Mucosa of descending colon (tissue), 3 donors: ENCODE data around the gene ANKK1. TPM values are rescaled to one million over a fixed set of nuclear protein-coding genes. Genes with fewer than 3 reads are reported as not detected.

Source experiments
- ATAC-seq: fragments of 200-7000 bp; cut with Tn5 transposase; one replicate; pipeline ENCODE4 v1.9.1; 2020; ENCODE audit warnings: mild to moderate bottlenecking, moderate library complexity
- DNase-seq, 3 donors: peaks; one replicate each; pipeline ENCODE4 v3.0.0-alpha.2; 2020
- H3K36me3 ChIP-seq: fragments of 200-600 bp; one replicate; pipeline ENCODE4 v1.8.0; 2021; ENCODE audit warnings: low read depth, mild to moderate bottlenecking
- H3K4me1 ChIP-seq: fragments of 200-600 bp; one replicate; pipeline ENCODE4 v1.8.0; 2021; ENCODE audit warnings: low read depth, mild to moderate bottlenecking
- H3K4me3 ChIP-seq: fragments of 200-600 bp; one replicate; pipeline ENCODE4 v1.8.0; 2021; ENCODE audit warnings: mild to moderate bottlenecking
- H3K9me3 ChIP-seq: fragments of 200-600 bp; one replicate; pipeline ENCODE4 v1.8.0; 2021; ENCODE audit warnings: mild to moderate bottlenecking
- intact Hi-C, 2 donors: fragments of 100-400 bp; cut with DNase I in 1 of 2; cut with micrococcal nuclease in 1 of 2; formaldehyde crosslinking; loops; one replicate each; pipeline versions ENCODE4 v1.11.0 to v1.11.1; 2022; cut with DNase I, micrococcal nuclease
- total RNA-seq, 3 donors: library from RNA; stranded (reverse); fragmentation: NEBNext Ultra II Directional in 2 of 3; extraction: Animal tissue kit (Norgen Biotek cat#: 25700) in 2 of 3; gene quantifications; one replicate each; pipeline versions ENCODE4 v1.2.1 to v1.2.4, GENCODE V29; 2021 to 2023
- TF ChIP-seq, protein P1 (sequence below): fragments of 200-600 bp; IDR thresholded peaks from one replicate; pipeline ENCODE4 v1.8.0; 2022; ENCODE audit warnings: antibody characterized with exemption, mild to moderate bottlenecking
- donor health status: DM: no; HTN: no; CAD: no; lungs with moderate emphysema.
- donor health status: DM: no; HTN: no; CAD: no.
- donor health status: DM: no; HTN: yes; CAD: no.

Gene ANKK1
- total RNA-seq, 3 donors from 2014 or later, result 0.19 to 0.28 (median 0.26) TPM

DNA sequence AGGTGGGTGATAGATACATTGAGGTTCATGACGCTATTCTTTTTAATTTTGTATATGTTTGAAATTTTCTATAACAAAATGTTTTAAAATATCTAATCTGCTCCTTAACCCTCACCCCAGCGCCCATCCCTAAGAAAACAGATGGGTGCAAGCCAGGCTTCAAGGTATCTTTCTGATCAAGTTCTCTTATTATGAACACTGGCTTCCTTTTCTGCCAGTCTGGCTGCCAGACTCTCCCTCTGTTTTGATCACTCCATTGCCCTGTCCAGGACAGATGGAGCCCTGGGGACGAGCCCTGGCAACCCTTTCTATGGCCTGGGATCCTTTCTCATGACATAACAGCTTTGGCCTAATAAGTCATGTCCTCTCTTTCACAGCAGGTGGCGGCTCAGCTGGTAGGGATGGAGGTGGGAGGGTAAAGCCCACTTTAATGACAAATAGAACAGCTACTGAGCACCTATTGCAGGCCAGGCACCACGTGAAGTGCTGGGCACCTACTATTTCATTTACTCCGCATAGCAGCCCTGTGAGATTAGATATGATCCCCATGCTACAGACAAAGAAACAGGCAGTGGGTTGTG lies 49.2 kb downstream of the ANKK1 start:
- intact Hi-C loops, result no loop called here
- H3K9me3 ChIP-seq, result no peaks in the 10 kb centered on the region
- H3K4me1 ChIP-seq, result no peaks in the 10 kb centered on the region
- ATAC-seq (no peak), DNase-seq (no peak)
- TF ChIP-seq, protein P1, sequence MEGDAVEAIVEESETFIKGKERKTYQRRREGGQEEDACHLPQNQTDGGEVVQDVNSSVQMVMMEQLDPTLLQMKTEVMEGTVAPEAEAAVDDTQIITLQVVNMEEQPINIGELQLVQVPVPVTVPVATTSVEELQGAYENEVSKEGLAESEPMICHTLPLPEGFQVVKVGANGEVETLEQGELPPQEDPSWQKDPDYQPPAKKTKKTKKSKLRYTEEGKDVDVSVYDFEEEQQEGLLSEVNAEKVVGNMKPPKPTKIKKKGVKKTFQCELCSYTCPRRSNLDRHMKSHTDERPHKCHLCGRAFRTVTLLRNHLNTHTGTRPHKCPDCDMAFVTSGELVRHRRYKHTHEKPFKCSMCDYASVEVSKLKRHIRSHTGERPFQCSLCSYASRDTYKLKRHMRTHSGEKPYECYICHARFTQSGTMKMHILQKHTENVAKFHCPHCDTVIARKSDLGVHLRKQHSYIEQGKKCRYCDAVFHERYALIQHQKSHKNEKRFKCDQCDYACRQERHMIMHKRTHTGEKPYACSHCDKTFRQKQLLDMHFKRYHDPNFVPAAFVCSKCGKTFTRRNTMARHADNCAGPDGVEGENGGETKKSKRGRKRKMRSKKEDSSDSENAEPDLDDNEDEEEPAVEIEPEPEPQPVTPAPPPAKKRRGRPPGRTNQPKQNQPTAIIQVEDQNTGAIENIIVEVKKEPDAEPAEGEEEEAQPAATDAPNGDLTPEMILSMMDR, result no peak
- no peaks in the 10 kb centered on the region for H3K36me3 ChIP-seq
- no peak overlapping the region for H3K4me3 ChIP-seq

DNA sequence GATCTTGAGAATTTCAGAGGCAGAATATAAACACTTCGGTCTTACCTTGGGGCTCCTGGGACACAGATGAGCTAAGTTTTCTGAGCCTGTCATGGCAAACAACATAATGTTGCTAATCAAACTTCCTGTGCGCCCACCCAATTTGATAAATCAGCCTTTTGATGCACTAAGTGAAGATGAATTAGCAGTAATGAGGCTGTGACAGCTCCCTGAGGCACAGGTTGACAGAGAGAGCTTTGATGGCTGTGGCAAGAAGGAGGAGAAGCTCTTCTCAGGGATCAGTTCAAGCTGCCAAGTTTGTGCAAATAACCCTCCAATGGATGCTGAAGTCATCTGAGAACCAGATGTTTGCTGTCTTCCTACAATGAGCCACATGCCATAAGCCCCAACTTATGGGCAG lies 53.2 kb downstream of the ANKK1 start:
- no peaks in the 10 kb centered on the region for H3K4me1 ChIP-seq
- no peak for ATAC-seq
- no peak for DNase-seq
- H3K36me3 ChIP-seq, result no peaks in the 10 kb centered on the region
- no peak overlapping the region for H3K4me3 ChIP-seq
- no peaks in the 10 kb centered on the region for H3K9me3 ChIP-seq
- intact Hi-C loops, result no loop called here
- TF ChIP-seq, protein P1, result no peak

DNA sequence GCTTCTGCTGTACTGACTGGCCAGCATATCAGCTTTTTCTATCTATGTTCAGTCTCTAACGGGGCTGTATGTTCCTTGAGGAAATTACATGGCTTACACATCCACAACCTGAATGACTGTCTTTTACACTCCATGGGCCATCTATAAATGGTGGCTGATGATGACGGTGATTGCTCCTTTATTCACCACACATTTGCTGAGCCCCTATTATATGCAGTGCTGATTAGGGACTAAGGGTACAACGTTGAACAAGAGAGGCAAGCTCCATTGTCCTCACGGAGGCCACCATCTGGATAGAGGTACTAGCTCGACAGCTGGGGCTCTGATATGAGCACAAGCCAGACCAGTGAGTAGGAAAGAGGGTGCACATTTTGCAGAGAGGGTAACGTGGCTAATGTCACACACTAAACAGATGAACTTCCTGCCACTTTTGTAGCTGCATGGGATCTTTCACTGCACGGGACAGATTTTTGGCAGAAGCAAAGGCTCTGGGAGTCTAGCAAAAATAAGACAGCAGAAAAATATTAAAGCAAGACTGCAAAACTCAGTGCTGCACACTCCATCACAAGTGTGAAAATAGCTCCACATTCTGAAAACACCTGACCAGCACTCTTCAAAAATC lies 57.0 kb downstream of the ANKK1 start:
- DNase-seq, result no peak
- Histone ChIP-seq H3K4me3 (no peak overlapping the region), H3K4me1 (no peaks in the 10 kb centered on the region), H3K9me3 (no peaks in the 10 kb centered on the region), H3K36me3 (no peaks in the 10 kb centered on the region)
- TF ChIP-seq, protein P1, result no peak
- no peak for ATAC-seq
- intact Hi-C loops, result no loop called here

DNA sequence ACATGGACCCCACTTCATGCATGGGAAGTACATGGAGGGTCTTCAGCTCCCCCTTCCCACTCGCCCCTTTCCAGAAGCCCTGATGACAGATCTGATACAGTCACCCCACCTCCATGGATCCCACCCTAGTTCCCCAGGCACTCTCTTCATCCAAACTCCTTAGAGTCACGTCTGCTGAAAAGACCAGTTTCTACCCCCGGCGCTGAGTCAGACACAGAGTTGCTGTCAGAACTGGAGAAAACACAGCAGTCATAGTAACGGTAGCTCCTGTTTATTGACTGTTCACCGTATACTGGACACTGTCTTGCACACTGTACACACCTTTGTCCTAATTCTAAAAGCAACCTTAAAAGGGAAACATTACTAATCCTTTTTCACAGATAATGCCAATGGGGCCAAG lies 58.5 kb downstream of the ANKK1 start:
- Histone ChIP-seq H3K4me3 (no peak overlapping the region), H3K36me3 (no peaks in the 10 kb centered on the region), H3K4me1 (no peaks in the 10 kb centered on the region), H3K9me3 (no peaks in the 10 kb centered on the region)
- DNase-seq (no peak), ATAC-seq (no peak)
- intact Hi-C loops, result no loop called here
- TF ChIP-seq, protein P1, result no peak

DNA sequence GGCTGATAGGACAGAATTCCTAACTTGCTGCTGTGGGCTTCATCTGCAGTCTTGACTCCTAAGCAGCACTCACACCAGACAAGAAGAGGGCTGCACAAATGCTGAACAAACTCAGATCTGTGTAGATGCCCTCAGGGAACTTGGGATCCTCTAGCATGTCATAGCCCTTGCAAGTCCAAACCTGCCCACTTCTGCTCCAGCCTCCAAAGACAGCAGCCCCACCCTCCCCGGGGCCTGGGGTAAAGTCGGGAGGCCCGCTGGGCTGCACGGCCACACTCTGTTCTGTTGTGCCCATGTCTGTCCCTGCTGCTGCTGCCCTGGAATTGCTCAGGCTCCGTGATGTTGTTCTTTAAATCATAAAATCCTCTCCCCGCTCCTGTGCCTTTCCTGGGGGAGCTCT lies 59.4 kb downstream of the ANKK1 start:
- H3K36me3 ChIP-seq, result no peaks in the 10 kb centered on the region
- ATAC-seq (no peak), DNase-seq (no peak)
- no peak overlapping the region for H3K4me3 ChIP-seq
- H3K9me3 ChIP-seq, result no peaks in the 10 kb centered on the region
- TF ChIP-seq, protein P1, result no peak
- intact Hi-C loops, result no loop called here
- no peaks in the 10 kb centered on the region for H3K4me1 ChIP-seq
